Kidney (tissue), 14 donors: ENCODE measurements around the gene C2orf49. TPM values are rescaled to one million over a fixed set of nuclear protein-coding genes. Genes with fewer than 3 reads are reported as not detected.
A peak's percentile ranks its signal among the peaks of the same experiment; 100 is the strongest.

Experiments
- DNase-seq, 5 donors: peaks; one replicate each; pipeline ENCODE4 v3.0.0-alpha.2; 2013 to 2020
- FAIRE-seq: peaks from 2 replicates; lab custom pipeline; 2012; peaks lifted over from hg19 to GRCh38; lab: Jason Lieb, UNC
- H3K27ac ChIP-seq, 2 donors: one replicate each; pipeline ENCODE4 v1.7.0; 2013; ENCODE audit warnings: low read depth in 2 of 2, low read length in 2 of 2, inconsistent platforms in 1 of 2
- H3K27me3 ChIP-seq: one replicate; pipeline ENCODE4 v1.7.1; 2013; ENCODE audit warnings: low read length, inconsistent platforms; ENCODE audit not compliant: control insufficient read depth, insufficient read depth
- H3K36me3 ChIP-seq, 3 donors: one replicate each; pipeline versions ENCODE4 v1.7.0 to v1.7.1; 2013; ENCODE audit warnings: low read length in 3 of 3, control low read depth in 1 of 3, inconsistent platforms in 1 of 3; ENCODE audit not compliant: insufficient read depth in 3 of 3, control insufficient read depth in 2 of 3
- H3K4me1 ChIP-seq, 3 donors: one replicate each; pipeline versions ENCODE4 v1.7.0 to v1.7.1; 2013; ENCODE audit warnings: low read length in 3 of 3, inconsistent platforms in 1 of 3, low read depth in 1 of 3; ENCODE audit not compliant: control insufficient read depth in 2 of 3, insufficient read depth in 2 of 3
- H3K4me3 ChIP-seq, 3 donors: one replicate each; pipeline versions ENCODE4 v1.7.0 to v1.8.1; 2013; ENCODE audit warnings: low read length in 3 of 3, control low read depth in 1 of 3, inconsistent platforms in 1 of 3
- H3K9ac ChIP-seq, 3 donors: one replicate each; pipeline versions ENCODE4 v1.7.0 to v1.7.1; 2013; ENCODE audit warnings: low read length in 3 of 3, control low read depth in 1 of 3, inconsistent platforms in 1 of 3
- H3K9me3 ChIP-seq, 3 donors: one replicate each; pipeline versions ENCODE4 v1.7.0 to v1.7.1; 2013; ENCODE audit warnings: low read length in 3 of 3, control low read depth in 1 of 3, inconsistent platforms in 1 of 3; ENCODE audit not compliant: control insufficient read depth in 2 of 3, insufficient read depth in 1 of 3
- CTCF ChIP-seq: IDR thresholded peaks from 3 replicates; pipeline ENCODE4 v1.5.1; 2012; ENCODE audit warnings: mild to moderate bottlenecking, moderate library complexity, borderline replicate concordance; ENCODE audit not compliant: insufficient read depth; ENCODE audit errors: extremely low read depth
- intact Hi-C: fragments of 100-400 bp; cut with DNase I; formaldehyde crosslinking; loops from one replicate; pipeline ENCODE4 v1.11.1; 2022
- polyA plus RNA-seq: library from polyadenylated mRNA; stranded (reverse); fragments of 350-450 nt; fragmentation: Illumina TruSeq; extraction: RNeasy Lipid Tissue Mini Kit (QIAGEN cat#74804); gene quantifications from one replicate; pipeline ENCODE4 v1.2.3, GENCODE V29; 2014; ENCODE audit warnings: low read depth, low replicate concordance; ENCODE audit not compliant: insufficient read depth
- total RNA-seq: library from RNA; stranded (reverse); fragmentation: NEBNext Ultra II Directional; extraction: Animal tissue kit (Norgen Biotek cat#: 25700); gene quantifications from one replicate; pipeline ENCODE4 v1.2.1, GENCODE V29; 2021
- donor health status: control.
- donor health status: control.
- donor health status: control.
- donor health status: control.
- donor health status: control.
- donor health status: DM: yes; HTN: yes; CAD: no.
- donor health status: Normal renal cell carcinoma (clear cell type).

Gene C2orf49
- total and polyA plus RNA-seq, 2 donors from 2014 or later = 6.8 to 15.0 TPM

- Histone ChIP-seq H3K36me3 (peaks cover 5 to 45% (median 37%) of the 10 kb centered on the region in 3 donors), H3K9ac (no peak overlapping the region), H3K27ac (no peak overlapping the region), H3K4me3 (no peak overlapping the region), H3K9me3 (no peaks in the 10 kb centered on the region), H3K27me3 (no peaks in the 10 kb centered on the region), H3K4me1 (no peaks in the 10 kb centered on the region)
- DNase-seq (peak in 2 of 5 donors; percentile 69 to 72), FAIRE-seq (peak; percentile 88)
- peak; percentile 26 for TF ChIP-seq CTCF
- intact Hi-C loops = no loop called here
Measured at GRCh38 chr2:105344704-105345345, 7.5 kb downstream of the C2orf49 start.

- intact Hi-C loops = no loop called here
- no peak overlapping the region for H3K4me3 ChIP-seq
- DNase-seq (no peak), FAIRE-seq (no peak)
- no peak overlapping the region for H3K27ac ChIP-seq
- no peak for TF ChIP-seq CTCF
- peaks cover 5 to 17% (median 8%) of the 10 kb centered on the region in 3 donors for H3K36me3 ChIP-seq
- no peak overlapping the region for H3K9ac ChIP-seq
- H3K4me1 ChIP-seq = no peaks in the 10 kb centered on the region
- H3K9me3 ChIP-seq = no peaks in the 10 kb centered on the region
- no peaks in the 10 kb centered on the region for H3K27me3 ChIP-seq
Measured at GRCh38 chr2:105357122-105357521, 19.8 kb downstream of the C2orf49 start.

DNA sequence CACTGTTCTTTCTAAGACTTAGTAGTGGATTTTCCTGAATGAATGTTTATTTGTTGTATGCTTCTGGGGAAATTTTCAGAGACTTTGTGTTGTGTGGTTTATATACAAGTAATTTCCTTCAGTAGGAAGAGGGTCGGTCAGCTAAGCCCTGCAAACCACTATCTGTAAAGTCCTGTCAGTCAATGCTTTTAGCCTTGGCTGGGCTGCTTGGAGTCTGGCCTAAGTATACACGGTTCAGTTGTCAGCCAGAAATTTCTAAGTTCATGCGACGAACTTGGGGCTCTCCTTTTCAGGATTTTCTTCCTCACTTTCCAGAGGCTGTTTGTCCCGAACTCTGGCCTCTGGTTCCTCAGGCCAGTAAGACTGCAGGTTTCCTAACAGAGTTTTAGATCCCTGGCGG, 21.3 kb downstream of the C2orf49 start:
- no peak for FAIRE-seq
- Histone ChIP-seq H3K4me3 (no peak overlapping the region), H3K27me3 (no peaks in the 10 kb centered on the region), H3K27ac (no peak overlapping the region), H3K9ac (no peak overlapping the region), H3K4me1 (no peaks in the 10 kb centered on the region), H3K36me3 (peaks cover 5 to 21% (median 8%) of the 10 kb centered on the region in 3 donors), H3K9me3 (no peaks in the 10 kb centered on the region)
- intact Hi-C loops = no loop called here
- DNase-seq = no peak
- no peak for TF ChIP-seq CTCF
